Right lobe of liver (tissue), 4 donors: ENCODE data around the gene MORC3.

Experiments
- CTCF ChIP-seq, 4 donors: fragments of 200-600 bp in 3 of 4; fragments of 450-650 bp in 1 of 4; IDR thresholded peaks; one replicate each; pipeline versions ENCODE4 v1.5.1 to v1.8.0; 2016 to 2022; ENCODE audit warnings: antibody characterized with exemption in 4 of 4, mild to moderate bottlenecking in 2 of 4
- POLR2A ChIP-seq: fragments of 450-650 bp; IDR thresholded peaks from one replicate; pipeline ENCODE4 v1.6.1; 2017; ENCODE audit warnings: antibody characterized with exemption, mild to moderate bottlenecking
- donor health status: DM: no; HTN: no; CAD: no.
- donor health status: DM: no; HTN: no; CAD: no.
- donor health status: DM: no; HTN: yes; CAD: no.

GRCh38 chr21:36377391-36377842 lies 57.4 kb downstream of the MORC3 start:
- TF ChIP-seq CTCF (IDR thresholded peaks at IDR 0.05) = no peak
- TF ChIP-seq POLR2A = no peak
